Measurements from ENCODE around the gene PIEZO1. TPM values are rescaled to one million over a fixed set of nuclear protein-coding genes. Genes with fewer than 3 reads are reported as not detected.

The PIEZO1 gene
- total and polyA plus RNA-seq, 9 of the 15 experiments (the other 6 are each of a cell fraction or from before 2014, with no cell fraction given) = 3.6 to 432 (median 131) TPM

- TF ChIP-seq STAT6 (CRISPR knock-in tag; IDR thresholded peaks at IDR 0.05) (no peak), USF2 (CRISPR knock-in tag; IDR thresholded peaks at IDR 0.05) (no peak), PREB (CRISPR knock-in tag; IDR thresholded peaks at IDR 0.05) (no peak), ZNF277 (CRISPR knock-in tag; IDR thresholded peaks at IDR 0.05; ENCODE audit: borderline replicate concordance) (no peak), CBX2 (IDR thresholded peaks at IDR 0.05; ENCODE audit: insufficient read depth, low read length, poor library complexity, severe bottlenecking) (no peak), SRSF1 (IDR thresholded peaks at IDR 0.05; ENCODE audit: low read depth, low read length) (no peak), ESRRB (CRISPR knock-in tag; IDR thresholded peaks at IDR 0.05; ENCODE audit: borderline replicate concordance) (no peak), SMARCC2 (IDR thresholded peaks at IDR 0.05; ENCODE audit: low read depth) (no peak), SNAPC5 (CRISPR knock-in tag; IDR thresholded peaks at IDR 0.05) (no peak), YBX1 (IDR thresholded peaks at IDR 0.05) (no peak), FOXK1 (CRISPR knock-in tag; IDR thresholded peaks at IDR 0.05; ENCODE audit: borderline replicate concordance) (no peak), CBX5 (IDR thresholded peaks at IDR 0.05; ENCODE audit: borderline replicate concordance, low read depth) (no peak), BCL6 (CRISPR knock-in tag; IDR thresholded peaks at IDR 0.05) (no peak), TAF9B (IDR thresholded peaks at IDR 0.05; ENCODE audit: partially characterized antibody) (no peak), GATAD2A (IDR thresholded peaks at IDR 0.05) (no peak), AFF1 (IDR thresholded peaks at IDR 0.05; ENCODE audit: low read depth in 1 of 2, partially characterized antibody in 2 of 2) (no peak), HSF4 (CRISPR knock-in tag; IDR thresholded peaks at IDR 0.05; ENCODE audit: borderline replicate concordance) (0 out of 2 replicates have a peak, but pooled peaks have one; percentile 36)
These were observed 15.2 kb downstream of the PIEZO1 start (continued) for GRCh38 chr16:88769617-88770460.
